ENCODE data around the gene TMEM42.

DNA sequence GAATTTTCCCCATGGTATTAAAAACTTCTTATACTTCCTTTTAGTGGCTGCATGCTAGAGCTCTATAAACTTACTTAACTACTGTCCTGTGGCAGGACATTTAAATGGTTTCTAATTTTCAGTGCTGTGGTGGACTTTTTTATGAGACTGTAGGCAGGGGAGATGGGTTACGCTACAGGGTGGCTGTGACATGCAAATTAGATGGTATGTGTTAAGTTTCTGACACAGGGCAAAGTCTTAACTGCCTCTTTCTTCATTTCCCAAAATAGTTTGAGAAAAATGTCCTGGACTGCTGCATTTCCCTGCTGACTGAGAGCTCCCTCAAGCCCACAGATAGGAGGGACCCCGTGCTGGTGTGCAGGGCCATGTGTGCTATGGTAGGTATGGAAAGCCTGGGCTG lies 34.7 kb downstream of the TMEM42 start:
- TF ChIP-seq, protein P1, sequence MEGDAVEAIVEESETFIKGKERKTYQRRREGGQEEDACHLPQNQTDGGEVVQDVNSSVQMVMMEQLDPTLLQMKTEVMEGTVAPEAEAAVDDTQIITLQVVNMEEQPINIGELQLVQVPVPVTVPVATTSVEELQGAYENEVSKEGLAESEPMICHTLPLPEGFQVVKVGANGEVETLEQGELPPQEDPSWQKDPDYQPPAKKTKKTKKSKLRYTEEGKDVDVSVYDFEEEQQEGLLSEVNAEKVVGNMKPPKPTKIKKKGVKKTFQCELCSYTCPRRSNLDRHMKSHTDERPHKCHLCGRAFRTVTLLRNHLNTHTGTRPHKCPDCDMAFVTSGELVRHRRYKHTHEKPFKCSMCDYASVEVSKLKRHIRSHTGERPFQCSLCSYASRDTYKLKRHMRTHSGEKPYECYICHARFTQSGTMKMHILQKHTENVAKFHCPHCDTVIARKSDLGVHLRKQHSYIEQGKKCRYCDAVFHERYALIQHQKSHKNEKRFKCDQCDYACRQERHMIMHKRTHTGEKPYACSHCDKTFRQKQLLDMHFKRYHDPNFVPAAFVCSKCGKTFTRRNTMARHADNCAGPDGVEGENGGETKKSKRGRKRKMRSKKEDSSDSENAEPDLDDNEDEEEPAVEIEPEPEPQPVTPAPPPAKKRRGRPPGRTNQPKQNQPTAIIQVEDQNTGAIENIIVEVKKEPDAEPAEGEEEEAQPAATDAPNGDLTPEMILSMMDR (IDR thresholded peaks at IDR 0.05): no peak
- TF ChIP-seq POLR2A (IDR thresholded peaks at IDR 0.05) (no peak), EP300 (IDR thresholded peaks at IDR 0.05) (no peak)

Data from tibial nerve (tissue), 4 donors.